Measurements from ENCODE around the gene BCDIN3D. TPM values are rescaled to one million over a fixed set of nuclear protein-coding genes. Genes with fewer than 3 reads are reported as not detected.
A peak's percentile ranks its signal among the peaks of the same experiment; 100 is the strongest.
"Not testable (repeated sequence)": the region's sequence is repeated elsewhere in the genome, so short reads cannot be mapped to it uniquely, and the experiment has no call there.

Gene BCDIN3D
- total RNA-seq, 1 experiment from 2014 or later: 4.9 TPM

DNA sequence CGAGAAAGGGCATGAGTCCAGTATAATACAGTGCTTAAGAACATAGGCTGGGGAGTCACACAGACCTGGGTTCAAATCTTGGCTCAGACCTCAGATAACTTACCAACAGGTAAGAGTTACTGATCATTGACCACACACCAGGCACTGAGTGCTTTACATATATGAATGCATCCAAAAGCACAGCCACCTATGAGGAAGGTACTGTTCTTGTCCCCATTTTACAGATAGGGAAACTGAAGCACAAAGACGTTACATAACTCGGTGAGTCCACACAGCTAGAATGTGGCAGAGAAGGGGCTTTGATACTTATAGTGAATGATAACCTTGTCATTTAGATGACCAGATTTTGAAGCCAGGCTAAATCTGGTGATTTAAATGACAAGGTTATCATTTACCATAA lies 33.2 kb upstream of the BCDIN3D start:
- DNase-seq (ENCODE audit: low spot score): no peak

- DNase-seq (ENCODE audit: low spot score): no peak
Measured at GRCh38 chr12:49875115-49875720, 32.3 kb upstream of the BCDIN3D start.

GRCh38 chr12:49874142-49874897 lies 31.4 kb upstream of the BCDIN3D start:
- DNase-seq (ENCODE audit: low spot score): peak; percentile 43

DNA sequence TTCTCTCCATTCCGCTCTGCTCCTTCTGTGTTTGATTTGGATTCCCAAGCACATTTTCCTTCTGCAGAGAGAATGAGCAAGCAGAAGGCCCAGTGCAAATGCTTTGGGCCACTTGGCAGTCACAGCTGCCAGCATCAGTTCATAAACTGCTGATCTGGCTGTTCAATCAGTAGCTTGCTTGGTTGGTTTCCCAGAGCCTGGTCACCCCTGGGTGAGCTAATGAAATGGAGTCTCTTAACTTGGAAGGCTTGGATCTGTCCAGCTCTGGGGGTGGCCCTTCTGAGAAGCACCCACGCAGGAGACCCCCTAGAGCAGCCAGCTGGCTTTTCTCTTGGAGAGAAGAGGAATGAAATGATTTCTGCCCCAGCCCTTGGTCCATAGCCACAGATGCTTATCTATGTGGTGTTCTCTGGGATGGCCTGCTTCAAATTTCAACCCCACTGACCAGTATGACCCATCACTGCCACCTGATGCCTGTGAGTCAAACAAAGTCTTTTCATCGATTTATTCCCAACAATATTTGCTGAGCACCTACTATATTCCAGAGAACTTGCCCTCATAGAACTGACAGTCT lies 30.5 kb upstream of the BCDIN3D start:
- DNase-seq (ENCODE audit: low spot score): no peak

GRCh38 chr12:49872781-49873181 lies 29.9 kb upstream of the BCDIN3D start:
- no peak for DNase-seq (ENCODE audit: low spot score)

- no peak for DNase-seq (ENCODE audit: low spot score)
Measured at GRCh38 chr12:49872381-49872780, 29.5 kb upstream of the BCDIN3D start.

GRCh38 chr12:49871811-49872251 lies 28.9 kb upstream of the BCDIN3D start:
- not testable (repeated sequence) for DNase-seq (ENCODE audit: low spot score)

DNA sequence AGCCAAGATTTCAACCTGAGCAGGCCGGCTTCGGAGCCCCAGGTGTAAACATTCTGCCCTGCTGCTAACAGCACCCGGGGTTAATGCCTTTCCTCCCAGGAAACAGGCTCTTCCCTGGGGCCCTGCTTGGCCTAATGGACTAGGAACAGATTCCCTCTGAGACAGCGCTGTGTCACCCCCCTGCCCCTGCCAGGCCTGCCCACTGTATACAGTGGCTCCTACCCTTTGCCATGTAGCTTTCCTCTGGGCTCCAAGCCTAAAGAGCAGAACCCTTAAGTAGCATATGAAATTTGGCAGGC lies 28.3 kb upstream of the BCDIN3D start:
- DNase-seq (ENCODE audit: low spot score): no peak

DNA sequence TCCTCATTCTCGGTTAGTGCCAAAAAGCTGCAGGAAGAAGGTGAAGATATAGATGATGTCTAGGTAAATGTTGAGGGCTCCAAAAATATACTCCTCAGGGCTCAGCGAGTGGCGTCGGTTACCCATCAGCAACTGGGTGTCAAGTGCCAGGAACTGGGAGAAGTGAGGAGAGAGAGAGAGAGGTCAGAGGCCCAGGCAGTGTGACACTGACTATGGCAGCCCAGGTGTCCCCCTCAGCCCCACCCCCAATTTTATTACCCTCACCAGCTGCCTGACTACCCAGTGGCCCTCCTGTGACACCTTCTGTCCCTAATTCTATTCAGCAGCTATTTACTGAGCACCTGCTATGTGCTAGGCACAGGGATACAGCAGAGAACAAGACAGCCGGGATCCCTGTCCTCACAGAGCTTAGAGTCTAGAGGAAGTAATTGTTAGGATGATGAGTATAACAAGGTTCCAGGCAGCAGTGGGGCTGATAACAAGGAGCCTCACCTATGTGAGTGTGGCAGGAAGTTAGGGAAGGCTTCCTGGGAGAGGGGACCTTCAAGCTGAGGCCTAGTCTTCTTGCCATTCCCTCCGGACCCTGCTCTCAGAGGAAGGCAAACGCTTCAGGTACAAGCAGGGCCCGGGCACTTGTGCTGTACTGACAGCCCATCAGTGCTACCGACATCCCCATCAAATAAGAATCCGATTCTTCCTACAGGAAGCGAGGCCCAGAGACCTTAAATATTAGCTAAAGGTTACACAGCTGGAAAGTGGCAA lies 27.8 kb upstream of the BCDIN3D start:
- DNase-seq (ENCODE audit: low spot score): no peak

DNA sequence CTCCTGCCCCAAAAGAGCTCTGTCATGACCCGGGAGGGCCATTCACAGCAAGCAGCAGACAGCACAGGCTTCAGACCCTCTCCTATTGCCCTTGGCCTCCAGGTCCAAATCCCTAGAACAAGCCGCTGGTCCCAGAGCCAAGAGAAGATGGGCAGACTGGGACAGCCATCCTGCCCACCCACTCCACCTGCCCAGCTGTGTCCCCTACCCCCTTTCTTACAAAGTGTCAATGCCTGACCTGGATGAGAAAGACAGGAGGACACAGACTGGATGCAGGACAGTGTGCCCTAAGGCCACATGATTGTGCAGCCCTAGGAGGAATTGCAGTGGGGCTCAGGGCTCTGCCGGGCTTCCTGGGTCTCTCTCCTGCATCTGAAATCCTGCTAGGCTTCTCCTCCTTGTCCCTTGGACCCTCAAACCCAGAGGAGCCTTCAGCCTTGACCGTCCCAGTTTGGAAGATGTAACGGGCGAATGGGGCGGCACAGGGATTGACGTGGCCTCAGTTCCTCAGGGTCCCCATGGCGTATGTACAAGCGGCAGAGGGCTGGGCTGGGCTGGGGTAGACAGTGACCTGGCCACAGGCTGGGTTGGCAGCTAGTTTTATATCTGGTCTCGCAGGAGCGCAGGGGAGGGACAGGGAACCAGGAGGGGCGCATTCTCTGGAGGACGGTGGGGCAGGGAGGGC lies 27.1 kb upstream of the BCDIN3D start:
- no peak for DNase-seq (ENCODE audit: low spot score)

DNA sequence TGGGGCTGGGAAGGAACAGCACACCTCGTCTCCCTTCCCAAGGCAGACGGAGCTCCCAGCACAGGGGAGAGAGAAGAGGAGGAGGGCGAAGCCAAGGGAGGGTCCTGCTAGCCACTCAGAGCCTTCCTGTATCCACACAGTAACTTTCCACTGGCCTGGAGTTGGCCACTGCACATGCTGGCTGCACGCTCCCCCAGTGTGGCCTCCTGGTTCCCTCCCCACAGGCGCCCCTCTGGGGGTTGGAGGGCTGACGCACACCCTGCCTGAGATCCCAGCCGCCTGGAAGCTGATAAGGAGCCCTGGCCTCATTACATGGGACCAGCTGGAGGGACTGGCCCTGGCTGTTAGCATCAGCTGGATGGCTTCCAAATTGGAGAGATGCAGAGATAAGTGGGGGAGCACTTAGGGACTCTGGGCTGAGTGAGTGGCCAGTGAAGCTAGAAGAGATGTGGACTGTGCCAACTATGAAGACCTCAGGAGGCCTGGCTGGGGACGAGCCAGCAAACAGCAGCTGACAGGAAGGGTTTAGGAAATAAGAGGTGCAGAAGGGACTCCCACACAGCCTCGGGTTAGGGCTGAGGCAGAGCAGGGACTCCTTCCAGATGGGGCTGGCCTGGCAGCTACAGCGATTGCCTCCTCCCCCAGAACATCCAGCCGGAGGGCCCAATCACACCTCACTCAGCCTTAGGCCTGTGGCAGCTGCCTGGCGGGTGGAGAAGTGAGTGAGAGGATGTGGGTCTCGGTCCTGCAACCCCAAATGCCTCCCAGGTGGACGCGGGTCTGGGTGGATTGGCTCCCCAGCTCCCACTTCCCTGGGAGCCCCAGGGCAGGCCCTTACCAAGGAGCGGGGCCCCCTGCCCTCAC lies 26.3 kb upstream of the BCDIN3D start:
- peak; percentile 98 for DNase-seq (ENCODE audit: low spot score)

DNA sequence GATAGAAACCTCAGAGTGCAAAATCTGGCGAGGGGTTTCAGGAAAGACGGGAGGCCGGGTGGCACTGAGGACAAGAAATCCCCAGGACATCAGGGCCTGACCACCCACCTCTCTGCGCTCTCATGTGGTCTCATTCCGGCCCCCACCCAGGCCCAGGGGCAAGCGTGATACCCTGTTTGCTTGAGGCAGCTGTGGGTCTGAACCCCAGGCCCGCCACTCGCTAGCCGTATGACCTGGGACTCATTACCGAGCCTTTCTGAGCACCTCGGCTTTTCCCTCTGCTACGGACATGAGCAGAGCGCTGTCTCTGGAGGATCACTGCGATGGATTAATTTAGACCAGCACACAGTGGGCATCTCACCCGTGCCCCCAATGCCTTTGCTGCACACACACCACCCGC lies 25.5 kb upstream of the BCDIN3D start:
- no peak for DNase-seq (ENCODE audit: low spot score)

DNA sequence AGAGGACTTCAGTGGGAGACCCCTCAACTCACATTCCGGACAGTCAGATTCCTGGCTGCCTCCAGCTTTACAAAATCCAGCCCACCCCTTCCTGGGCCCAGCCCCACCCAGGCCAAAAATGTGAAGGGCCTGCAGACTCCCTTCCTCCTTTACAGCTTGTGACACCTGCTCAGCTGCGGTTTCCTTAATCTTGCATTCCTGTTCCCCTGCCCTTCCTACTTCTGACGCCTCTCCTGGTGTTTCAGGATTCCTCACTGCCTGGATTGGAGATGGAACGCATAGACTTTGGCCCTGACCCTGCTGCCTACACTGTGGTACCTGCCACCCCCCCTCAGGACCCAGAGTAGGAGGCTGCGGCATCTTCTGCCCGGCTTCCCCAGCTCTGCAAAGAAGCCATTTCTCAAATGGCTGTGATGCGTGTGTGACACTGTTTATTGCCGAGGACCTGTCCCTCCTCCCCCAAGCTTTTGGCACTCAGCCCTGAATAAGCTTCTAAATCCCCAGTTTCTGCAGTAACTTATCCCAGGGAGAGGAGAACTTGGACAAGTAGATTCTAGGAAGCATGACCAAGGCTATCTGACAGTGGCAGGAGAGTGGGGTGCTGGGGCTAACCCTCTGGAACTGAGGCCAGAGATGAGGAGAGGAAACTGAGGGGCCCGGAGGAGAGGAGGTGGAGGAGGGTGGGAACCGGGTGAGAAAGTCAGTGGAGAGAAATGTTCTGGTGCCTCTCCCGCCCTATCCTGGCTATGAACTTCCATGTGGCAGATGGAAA lies 24.9 kb upstream of the BCDIN3D start:
- no peak for DNase-seq (ENCODE audit: low spot score)

DNA sequence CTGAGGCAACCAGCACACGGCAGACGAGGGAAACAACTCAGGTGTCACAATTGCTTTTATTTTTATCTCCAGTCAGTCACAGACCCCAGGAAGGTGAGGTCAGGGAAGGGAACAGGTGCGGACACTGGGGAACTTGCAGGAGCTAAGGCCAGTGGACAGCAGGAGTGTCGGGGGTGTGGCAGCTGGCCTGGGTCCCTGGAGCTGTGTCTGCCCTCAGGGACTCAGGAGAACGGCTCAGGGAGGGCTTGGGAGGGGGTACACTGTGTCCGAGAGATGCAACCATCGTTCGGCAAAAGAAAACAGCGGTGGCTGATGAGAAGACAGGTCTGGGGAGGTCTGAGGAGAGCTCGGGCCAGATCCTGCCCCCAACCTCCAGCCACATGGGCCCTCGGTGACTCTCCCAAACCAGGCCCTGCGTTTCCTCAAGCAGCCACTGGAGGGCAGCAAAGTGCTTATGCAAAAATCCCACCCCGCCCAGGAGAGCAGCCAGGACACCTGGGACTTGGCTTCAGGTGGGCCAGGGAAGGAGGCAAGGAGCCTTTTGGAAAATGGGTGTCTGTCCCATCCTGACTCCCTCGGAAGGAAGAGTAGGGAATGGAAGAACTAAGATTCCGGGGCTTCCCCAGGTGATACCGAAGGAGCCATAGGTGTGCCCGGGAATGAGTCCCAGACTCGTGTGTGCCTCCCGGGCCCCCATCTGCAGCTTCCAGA lies 24.1 kb upstream of the BCDIN3D start:
- DNase-seq (ENCODE audit: low spot score): peak; percentile 53

DNA sequence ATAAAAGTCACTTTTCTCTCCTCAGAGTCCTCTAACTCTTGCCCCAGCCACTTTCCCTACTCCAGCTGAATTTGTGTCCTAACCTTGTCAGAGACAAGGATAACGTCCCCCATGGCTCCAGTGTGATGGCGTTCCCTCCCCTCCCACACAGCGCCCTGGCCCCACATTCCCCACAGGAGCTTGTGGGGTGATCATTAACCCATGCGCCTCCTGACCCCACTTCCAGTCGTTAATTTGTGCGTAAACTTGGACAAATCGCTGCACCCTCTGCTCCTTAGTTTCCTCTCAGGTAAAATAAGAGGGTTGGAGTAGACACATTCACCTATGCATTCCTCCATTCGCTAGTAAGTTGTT lies 22.9 kb upstream of the BCDIN3D start:
- DNase-seq (ENCODE audit: low spot score): no peak

- no peak for DNase-seq (ENCODE audit: low spot score)
Measured at GRCh38 chr12:49865109-49865781, 22.3 kb upstream of the BCDIN3D start.

DNA sequence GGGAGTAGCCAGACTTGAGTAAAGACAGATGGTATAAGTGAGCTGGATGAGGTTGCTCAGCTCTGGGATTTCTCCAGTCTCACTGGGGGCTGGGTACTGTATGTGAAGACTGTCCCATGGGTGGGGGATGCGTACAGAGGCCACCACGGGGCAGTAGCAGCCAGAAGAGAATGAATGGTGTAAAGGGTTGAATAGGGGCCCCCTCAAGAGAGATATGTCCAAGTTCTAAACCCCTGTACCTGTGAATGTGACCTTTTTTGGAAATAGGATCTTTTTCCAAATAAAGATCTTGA lies 21.8 kb upstream of the BCDIN3D start:
- DNase-seq (ENCODE audit: low spot score): no peak

DNA sequence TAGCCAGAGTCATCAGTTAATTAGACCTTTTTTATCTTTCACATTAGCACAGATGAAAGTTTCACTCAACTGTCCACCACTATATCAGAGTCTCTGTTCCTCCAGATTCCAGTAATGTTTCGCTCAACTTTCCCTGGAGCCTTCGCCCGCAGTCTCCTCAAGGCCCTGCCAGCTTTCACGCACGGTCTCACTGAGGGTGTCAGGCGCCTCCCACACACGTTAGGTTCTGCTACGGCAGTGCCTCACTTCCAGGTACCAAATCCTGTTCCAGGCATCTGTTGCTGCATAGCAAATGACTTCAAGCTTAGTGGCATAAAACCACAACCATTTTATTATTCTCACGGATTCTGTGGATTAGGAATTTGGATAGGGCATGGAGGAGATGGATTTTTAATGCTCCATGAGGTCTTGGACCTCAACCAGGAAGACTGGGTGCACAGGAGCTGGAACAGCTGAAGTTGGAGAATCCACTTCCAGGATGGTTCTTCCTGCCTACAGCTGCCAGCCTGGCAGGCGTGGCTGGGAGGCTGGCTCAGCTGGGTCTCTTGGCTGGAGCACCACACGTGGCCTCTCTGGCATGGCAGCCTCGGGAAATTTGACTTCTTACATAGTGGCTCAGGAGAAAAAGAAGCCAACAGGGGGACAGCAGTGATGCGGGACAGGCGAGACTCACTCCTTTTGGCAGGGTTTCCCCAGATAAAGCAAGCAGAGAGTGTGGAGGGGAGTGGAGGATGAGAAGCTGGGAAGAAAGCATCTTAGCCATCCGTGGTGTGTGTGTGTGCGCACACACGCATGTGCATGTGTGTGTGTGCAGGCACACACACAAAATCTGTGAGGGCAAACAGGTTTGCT lies 21.3 kb upstream of the BCDIN3D start:
- no peak for DNase-seq (ENCODE audit: low spot score)

Data from H4 (cell line).